Coronary artery (tissue), 2 donors: ENCODE measurements around the gene CACNA1S.

ENCODE experiments used
- DNase-seq: peaks from one replicate; pipeline ENCODE4 v3.0.0-alpha.2; 2017; ENCODE audit warnings: low spot score
- H3K27ac ChIP-seq, 2 donors: fragments of 200-600 bp; sonication (generic); one replicate each; pipeline ENCODE4 v1.5.1; 2016 to 2019
- H3K4me3 ChIP-seq: fragments of 200-600 bp; sonication (generic); 2 replicates; pipeline ENCODE4 v1.5.1; 2016; ENCODE audit warnings: mild to moderate bottlenecking, moderate library complexity
- TF ChIP-seq, protein P1 (sequence below): fragments of 200-600 bp; sonication (generic); IDR thresholded peaks from one replicate; pipeline ENCODE4 v1.5.1; 2019; ENCODE audit warnings: antibody characterized with exemption

The CACNA1S gene

DNA sequence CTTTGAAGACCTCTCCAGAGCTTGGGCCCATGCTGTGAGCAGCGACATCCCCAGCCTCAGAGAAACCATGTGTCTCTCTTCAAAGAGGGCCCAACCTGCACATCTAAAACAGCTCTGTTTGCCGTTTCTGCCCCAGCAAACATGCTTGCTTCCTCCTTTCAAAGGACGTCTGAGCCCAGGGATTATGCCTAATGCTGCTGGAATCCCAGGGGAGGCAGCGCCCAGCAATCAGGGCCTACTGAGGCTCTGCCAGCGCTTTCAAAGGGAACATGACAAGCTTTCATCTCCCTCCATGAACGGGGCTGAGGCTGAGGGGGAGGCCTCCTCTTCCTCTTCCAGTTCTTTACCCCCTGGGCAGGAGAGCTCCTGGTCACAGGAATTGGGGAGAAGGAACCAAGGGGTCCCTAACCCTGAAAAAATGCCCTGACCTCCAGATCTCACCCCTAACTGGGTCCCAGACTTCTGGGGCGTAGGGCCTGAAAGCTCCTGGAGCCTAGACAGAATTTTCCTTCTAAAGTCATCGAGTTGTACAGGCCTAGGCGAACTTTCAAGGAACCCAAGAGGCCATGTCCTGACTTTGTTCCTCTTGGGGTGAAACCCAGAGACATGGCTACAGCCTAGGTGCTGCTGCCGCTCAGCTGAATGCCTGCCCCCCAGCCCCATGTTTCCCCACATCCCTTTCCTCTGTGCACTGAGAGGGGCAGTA is 28.2 kb upstream of the CACNA1S start:
- DNase-seq: no peak
- Histone ChIP-seq H3K27ac (no peak overlapping the region), H3K4me3 (no peak overlapping the region)
- TF ChIP-seq, protein P1, sequence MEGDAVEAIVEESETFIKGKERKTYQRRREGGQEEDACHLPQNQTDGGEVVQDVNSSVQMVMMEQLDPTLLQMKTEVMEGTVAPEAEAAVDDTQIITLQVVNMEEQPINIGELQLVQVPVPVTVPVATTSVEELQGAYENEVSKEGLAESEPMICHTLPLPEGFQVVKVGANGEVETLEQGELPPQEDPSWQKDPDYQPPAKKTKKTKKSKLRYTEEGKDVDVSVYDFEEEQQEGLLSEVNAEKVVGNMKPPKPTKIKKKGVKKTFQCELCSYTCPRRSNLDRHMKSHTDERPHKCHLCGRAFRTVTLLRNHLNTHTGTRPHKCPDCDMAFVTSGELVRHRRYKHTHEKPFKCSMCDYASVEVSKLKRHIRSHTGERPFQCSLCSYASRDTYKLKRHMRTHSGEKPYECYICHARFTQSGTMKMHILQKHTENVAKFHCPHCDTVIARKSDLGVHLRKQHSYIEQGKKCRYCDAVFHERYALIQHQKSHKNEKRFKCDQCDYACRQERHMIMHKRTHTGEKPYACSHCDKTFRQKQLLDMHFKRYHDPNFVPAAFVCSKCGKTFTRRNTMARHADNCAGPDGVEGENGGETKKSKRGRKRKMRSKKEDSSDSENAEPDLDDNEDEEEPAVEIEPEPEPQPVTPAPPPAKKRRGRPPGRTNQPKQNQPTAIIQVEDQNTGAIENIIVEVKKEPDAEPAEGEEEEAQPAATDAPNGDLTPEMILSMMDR: no peak

DNA sequence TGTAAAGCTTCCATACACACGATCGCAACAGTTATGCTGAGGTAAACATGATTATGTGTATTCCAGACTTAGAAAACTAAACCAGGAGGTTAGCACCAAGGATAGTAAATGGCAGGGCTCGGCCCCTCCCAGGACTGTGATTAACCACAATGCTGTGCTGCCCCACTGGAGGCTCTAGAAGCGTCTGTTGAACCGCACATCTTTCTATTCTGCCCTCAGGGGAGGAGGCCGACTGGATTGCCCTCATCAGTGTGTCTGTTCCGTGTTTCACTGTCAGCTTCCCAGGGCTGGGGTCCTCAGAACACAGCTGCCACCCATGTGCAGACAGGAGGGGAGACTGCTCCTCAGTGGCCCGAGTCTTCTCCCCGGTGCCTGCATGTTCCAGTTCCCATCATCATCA is 27.5 kb upstream of the CACNA1S start:
- TF ChIP-seq, protein P1: no peak
- H3K4me3 ChIP-seq: no peak overlapping the region
- peak overlapping the region in 1 of 2 donors; percentile 91 for H3K27ac ChIP-seq
- DNase-seq: no peak

DNA sequence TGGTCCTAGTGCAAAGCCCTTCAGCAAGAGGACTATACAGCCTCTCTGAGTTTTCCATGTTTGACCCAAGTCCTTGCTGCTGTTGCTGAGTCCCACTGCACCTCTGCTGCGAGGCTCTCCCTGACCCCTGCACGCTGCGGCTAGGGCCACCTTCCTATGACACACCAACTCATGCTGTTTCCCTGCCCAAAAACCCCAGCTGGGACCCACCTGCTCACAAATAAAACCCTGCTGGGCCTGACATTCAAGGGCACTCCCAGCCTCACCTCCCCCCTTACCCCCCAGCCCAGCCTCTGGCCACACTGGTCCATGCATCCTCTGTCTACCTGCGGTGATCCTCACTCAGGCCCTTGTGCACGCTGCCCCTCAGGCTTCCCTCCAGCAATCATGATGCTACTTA is 27.1 kb upstream of the CACNA1S start:
- DNase-seq: no peak
- Histone ChIP-seq H3K27ac (peak overlapping the region in 1 of 2 donors; percentile 91), H3K4me3 (no peak overlapping the region)
- TF ChIP-seq, protein P1: no peak

DNA sequence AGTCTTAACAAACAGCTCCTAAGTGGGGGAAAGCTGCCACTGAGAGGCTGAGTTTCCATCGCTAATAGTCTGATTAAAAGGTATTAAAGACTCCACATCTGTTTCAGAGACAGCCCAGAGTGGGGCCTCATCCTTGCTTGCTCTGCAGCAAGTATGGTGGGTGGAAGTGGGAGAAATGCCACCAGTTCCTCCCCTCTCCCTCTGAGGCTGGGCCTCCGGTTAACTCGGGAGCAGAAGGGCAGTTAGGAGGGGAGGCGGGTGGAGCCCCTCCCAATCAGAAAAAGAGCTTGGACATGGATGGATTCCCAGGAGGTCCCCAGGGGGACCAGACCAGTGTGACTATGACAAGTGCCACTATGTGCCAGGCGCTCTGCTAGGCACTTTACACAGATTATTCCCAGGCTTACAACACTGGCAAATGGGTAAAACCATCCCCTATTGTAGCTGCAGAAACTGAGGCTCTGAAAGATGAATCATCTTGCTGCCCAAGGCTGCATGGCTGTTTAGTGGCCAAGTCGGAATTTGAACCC is 26.1 kb upstream of the CACNA1S start:
- H3K27ac ChIP-seq: peak overlapping the region; percentile 63 to 91

DNA sequence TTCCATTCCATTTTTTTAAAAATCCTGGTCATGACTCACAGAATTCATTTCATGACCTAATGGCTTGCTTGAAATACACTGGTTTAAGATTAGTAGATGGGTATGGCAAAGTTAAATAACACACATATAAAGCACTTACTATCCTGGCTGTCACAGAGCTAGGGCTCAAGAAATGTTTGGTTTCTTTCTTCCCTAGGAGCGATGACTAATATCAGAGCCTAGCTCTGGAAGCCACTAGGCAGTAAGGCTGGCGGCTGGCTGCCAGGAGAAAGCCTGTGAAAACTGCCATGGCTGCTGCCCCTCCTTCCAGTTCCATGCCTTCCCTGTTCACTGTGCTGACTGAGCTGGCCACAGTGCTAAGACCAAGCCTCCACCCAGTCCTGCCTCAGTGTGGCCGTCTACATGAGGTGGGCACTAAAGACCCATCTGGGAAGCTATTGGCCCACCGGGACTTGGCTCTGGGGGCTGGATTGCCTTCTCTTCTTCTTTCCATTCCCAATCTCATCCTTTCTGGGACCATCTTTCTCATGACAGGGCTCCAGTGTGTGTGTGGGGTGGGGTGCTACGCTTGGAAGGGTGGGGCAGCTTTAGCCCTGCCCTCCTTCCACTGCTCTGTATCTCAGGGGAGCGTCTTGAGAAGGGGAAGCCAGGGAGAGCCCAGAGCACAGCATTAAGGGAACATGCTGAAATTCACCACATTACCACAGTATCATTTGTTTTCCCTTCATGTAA is 25.5 kb upstream of the CACNA1S start:
- DNase-seq: peak; percentile 83
- Histone ChIP-seq H3K27ac (peak overlapping the region; percentile 63 to 91), H3K4me3 (peak overlapping the region; percentile 37)
- TF ChIP-seq, protein P1: no peak

More for the DNA sequence above, 26.1 kb upstream of the CACNA1S start:
- TF ChIP-seq, protein P1: no peak
- H3K4me3 ChIP-seq: peak overlapping the region; percentile 37
- DNase-seq: no peak

DNA sequence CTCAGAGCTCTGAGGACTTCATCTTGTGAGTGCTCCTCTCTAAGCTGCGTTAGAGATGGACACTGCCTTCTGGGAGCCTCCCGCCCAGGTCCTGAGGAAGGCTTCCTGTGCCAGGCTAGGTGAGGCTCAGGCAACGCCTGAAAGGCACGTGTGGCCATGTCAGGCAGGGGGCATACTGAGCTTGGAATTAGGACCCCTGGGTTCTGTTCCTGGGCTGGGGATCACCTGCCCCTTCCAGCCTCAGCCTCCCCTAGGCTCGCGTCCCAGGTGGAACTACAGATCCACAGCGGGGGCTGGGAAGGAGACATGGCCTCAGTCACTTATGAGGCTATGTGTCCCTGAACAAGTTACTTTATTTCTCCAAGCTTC is 24.8 kb upstream of the CACNA1S start:
- DNase-seq: no peak
- Histone ChIP-seq H3K27ac (peak overlapping the region; percentile 63 to 91), H3K4me3 (no peak overlapping the region)
- TF ChIP-seq, protein P1: no peak
